ENCODE data around the gene MAP3K5. TPM values are rescaled to one million over a fixed set of nuclear protein-coding genes. Genes with fewer than 3 reads are reported as not detected.

The MAP3K5 gene
- total RNA-seq, 3 donors from 2014 or later (not counting 1 experiment from before 2014, with no cell fraction given), result 19.7 to 36.7 (median 35.4) TPM

DNA sequence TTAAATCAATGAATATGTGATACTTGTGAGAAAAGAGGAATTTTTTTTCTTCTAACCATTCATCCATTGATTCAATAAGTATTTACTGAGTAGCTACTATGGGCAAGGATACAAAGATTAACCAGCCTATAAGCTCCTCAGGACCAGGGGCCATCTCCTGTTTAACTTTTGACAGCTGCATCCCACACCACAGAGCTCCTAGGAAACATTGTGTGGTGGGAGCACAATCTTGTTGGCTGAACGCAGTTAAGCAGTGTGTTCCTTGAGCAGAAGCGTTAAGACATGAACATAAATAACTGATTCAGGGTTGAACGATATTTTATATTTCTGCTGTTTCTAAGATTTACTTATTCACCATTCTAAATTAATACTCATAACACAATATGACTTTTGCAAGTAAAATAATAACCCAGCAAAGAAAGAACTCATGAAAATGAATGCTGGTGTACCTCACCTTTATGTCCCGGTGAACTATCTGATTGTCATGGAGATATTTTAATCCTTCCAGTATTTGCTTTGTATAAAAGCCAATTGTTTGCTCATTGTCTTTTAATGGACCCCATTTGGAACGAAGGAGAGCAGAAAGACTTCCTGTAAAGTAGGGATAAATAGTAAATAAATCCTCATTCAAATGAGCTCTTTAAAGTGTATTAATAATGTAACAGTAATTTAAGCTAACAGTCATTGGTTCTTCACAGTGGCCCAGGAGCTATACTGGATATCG, 179.4 kb downstream of the MAP3K5 start:
- no peak overlapping the region for H3K27ac Mint-ChIP-seq
- no peaks in the 10 kb centered on the region for H3K27me3 Mint-ChIP-seq (ENCODE audit: low read depth in 2 of 2)
- 100% methylated on average over 5 of the region's 6 CpGs for WGBS (ENCODE audit: insufficient coverage)
- H3K4me1 Mint-ChIP-seq, result peaks cover 4 to 12% of the 10 kb centered on the region in 2 donors
- ATAC-seq, result no peak
- DNase-seq, result no peak
- TF ChIP-seq, protein P1, sequence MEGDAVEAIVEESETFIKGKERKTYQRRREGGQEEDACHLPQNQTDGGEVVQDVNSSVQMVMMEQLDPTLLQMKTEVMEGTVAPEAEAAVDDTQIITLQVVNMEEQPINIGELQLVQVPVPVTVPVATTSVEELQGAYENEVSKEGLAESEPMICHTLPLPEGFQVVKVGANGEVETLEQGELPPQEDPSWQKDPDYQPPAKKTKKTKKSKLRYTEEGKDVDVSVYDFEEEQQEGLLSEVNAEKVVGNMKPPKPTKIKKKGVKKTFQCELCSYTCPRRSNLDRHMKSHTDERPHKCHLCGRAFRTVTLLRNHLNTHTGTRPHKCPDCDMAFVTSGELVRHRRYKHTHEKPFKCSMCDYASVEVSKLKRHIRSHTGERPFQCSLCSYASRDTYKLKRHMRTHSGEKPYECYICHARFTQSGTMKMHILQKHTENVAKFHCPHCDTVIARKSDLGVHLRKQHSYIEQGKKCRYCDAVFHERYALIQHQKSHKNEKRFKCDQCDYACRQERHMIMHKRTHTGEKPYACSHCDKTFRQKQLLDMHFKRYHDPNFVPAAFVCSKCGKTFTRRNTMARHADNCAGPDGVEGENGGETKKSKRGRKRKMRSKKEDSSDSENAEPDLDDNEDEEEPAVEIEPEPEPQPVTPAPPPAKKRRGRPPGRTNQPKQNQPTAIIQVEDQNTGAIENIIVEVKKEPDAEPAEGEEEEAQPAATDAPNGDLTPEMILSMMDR (IDR thresholded peaks at IDR 0.05), result no peak
- H3K36me3 Mint-ChIP-seq, result peaks cover 13% of the 10 kb centered on the region
- H3K27ac ChIP-seq (ENCODE audit: low read length), result no peak overlapping the region
- H3K9me3 ChIP-seq (ENCODE audit: control insufficient read depth, insufficient read depth, low read length), result no peaks in the 10 kb centered on the region
- H3K36me3 ChIP-seq (ENCODE audit: control insufficient read depth, insufficient read depth, low read length), result peaks cover 32% of the 10 kb centered on the region
- no peaks in the 10 kb centered on the region for H3K4me1 ChIP-seq (ENCODE audit: control insufficient read depth, insufficient read depth, low read length)
- no peak overlapping the region for H3K4me3 Mint-ChIP-seq
- no peak overlapping the region for H3K4me3 ChIP-seq (ENCODE audit: low read length)
- H3K9me3 Mint-ChIP-seq, result no peaks in the 10 kb centered on the region
- no peaks in the 10 kb centered on the region for H3K27me3 ChIP-seq (ENCODE audit: control insufficient read depth, insufficient read depth, low read length)
- intact Hi-C loops (cut with micrococcal nuclease), result no loop called here

DNA sequence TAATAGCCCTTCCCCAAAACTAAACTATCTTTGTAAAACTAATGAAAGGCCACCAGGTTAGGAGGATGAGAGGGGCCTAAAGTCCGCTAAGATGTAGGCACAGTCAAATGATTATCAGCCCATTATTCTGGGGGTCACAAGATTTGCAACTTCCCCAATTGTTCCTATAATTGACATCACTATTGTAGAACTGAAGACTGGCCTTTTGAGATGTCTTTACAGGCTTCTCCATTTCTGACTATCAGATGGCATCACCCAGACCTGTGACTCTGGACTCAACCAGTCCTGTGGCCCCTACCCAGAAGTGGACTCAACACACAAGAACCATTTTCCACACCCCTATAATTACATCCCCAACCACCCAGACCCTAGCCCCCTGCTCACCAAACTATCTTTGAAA, 180.5 kb downstream of the MAP3K5 start:
- H3K9me3 ChIP-seq (ENCODE audit: control insufficient read depth, insufficient read depth, low read length), result no peaks in the 10 kb centered on the region
- Mint-ChIP-seq H3K4me3 (no peak overlapping the region), H3K36me3 (peaks cover 13% of the 10 kb centered on the region), H3K27me3 (ENCODE audit: low read depth in 2 of 2) (no peaks in the 10 kb centered on the region), H3K4me1 (peaks cover 4 to 16% of the 10 kb centered on the region in 2 donors), H3K9me3 (no peaks in the 10 kb centered on the region), H3K27ac (no peak overlapping the region)
- no peaks in the 10 kb centered on the region for H3K4me1 ChIP-seq (ENCODE audit: control insufficient read depth, insufficient read depth, low read length)
- H3K27ac ChIP-seq (ENCODE audit: low read length), result no peak overlapping the region
- ATAC-seq (no peak), DNase-seq (no peak)
- H3K27me3 ChIP-seq (ENCODE audit: control insufficient read depth, insufficient read depth, low read length), result no peaks in the 10 kb centered on the region
- H3K36me3 ChIP-seq (ENCODE audit: control insufficient read depth, insufficient read depth, low read length), result peaks cover 32% of the 10 kb centered on the region
- intact Hi-C loops (cut with micrococcal nuclease), result no loop called here
- TF ChIP-seq, protein P1 (IDR thresholded peaks at IDR 0.05), result no peak
- 90% methylated on average over 1 of the region's 1 CpG for WGBS (ENCODE audit: insufficient coverage)
- H3K4me3 ChIP-seq (ENCODE audit: low read length), result no peak overlapping the region

DNA sequence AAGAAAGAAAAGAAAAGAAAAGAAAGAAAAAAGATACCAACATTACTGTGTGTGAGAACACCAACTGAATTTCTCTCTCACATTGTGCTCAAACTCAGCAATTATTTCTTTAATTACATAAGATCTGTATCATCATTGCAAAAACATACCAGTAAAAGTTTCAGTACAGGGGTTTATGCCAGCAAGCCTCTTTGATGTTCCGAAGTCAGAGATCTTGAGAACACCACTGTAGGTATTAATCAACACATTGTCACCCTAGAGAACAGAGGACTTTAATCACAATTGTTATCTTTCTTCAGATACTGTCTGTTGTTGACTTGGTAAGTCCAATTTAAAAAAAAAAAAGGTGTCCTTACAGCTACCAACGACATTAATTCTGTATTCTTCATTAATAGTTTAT, 181.1 kb downstream of the MAP3K5 start:
- H3K27me3 ChIP-seq (ENCODE audit: control insufficient read depth, insufficient read depth, low read length), result no peaks in the 10 kb centered on the region
- H3K4me3 ChIP-seq (ENCODE audit: low read length), result no peak overlapping the region
- Mint-ChIP-seq H3K27ac (no peak overlapping the region), H3K9me3 (no peaks in the 10 kb centered on the region), H3K4me1 (peaks cover 4 to 16% of the 10 kb centered on the region in 2 donors), H3K4me3 (no peak overlapping the region), H3K36me3 (peaks cover 13% of the 10 kb centered on the region), H3K27me3 (ENCODE audit: low read depth in 2 of 2) (no peaks in the 10 kb centered on the region)
- ATAC-seq (no peak), DNase-seq (no peak)
- peaks cover 34% of the 10 kb centered on the region for H3K36me3 ChIP-seq (ENCODE audit: control insufficient read depth, insufficient read depth, low read length)
- H3K9me3 ChIP-seq (ENCODE audit: control insufficient read depth, insufficient read depth, low read length), result no peaks in the 10 kb centered on the region
- WGBS (ENCODE audit: insufficient coverage), result 88% methylated on average over 2 of the region's 2 CpGs
- no peak overlapping the region for H3K27ac ChIP-seq (ENCODE audit: low read length)
- intact Hi-C loops (cut with micrococcal nuclease), result no loop called here
- TF ChIP-seq, protein P1 (IDR thresholded peaks at IDR 0.05), result no peak
- no peaks in the 10 kb centered on the region for H3K4me1 ChIP-seq (ENCODE audit: control insufficient read depth, insufficient read depth, low read length)

Measured in natural killer cell (primary cell).